HG03558 (cell line): Measurements from ENCODE around the gene ADAR.
A peak's percentile ranks its signal among the peaks of the same experiment; 100 is the strongest.

Source experiments
- ATAC-seq: cut with Tn5 transposase; IDR thresholded peaks from one replicate; pipeline ENCODE4 v1.9.1; 2021; ENCODE audit warnings: moderate number of reproducible peaks; ENCODE audit not compliant: unreplicated experiment; ENCODE audit errors: extremely low read depth

ADAR gene

DNA sequence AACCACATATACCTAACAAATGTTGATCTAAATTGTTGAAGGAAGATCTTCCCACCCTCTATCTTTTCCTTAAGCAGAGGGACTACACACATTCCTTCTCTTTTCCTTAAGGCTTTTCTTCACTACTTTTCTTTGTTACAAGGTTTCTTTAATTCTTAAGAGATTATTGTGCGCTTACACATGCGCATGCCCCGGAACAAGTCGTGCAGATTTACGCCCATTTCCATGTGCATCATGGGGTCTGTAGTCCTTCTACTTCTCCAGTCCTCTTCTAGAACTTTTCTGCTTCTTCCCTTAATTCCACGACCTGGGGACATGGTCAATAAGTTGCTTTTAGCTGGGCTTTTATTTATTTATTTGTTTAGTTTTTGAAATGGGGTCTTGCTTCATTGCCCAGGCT is 42.1 kb downstream of the ADAR start:
- ATAC-seq: no peak

GRCh38 chr1:154559466-154560044 is 48.4 kb downstream of the ADAR start:
- no peak for ATAC-seq

GRCh38 chr1:154558720-154559465 is 49.1 kb downstream of the ADAR start:
- peak; percentile 69 for ATAC-seq

- ATAC-seq: no peak
Measured at GRCh38 chr1:154557939-154558719, 49.9 kb downstream of the ADAR start, which contains the start of gene UBE2Q1. TSS of gene UBE2Q1 (minus strand) at chr1:154558662. CDS start at chr1:154558553, 109 bp downstream.

DNA sequence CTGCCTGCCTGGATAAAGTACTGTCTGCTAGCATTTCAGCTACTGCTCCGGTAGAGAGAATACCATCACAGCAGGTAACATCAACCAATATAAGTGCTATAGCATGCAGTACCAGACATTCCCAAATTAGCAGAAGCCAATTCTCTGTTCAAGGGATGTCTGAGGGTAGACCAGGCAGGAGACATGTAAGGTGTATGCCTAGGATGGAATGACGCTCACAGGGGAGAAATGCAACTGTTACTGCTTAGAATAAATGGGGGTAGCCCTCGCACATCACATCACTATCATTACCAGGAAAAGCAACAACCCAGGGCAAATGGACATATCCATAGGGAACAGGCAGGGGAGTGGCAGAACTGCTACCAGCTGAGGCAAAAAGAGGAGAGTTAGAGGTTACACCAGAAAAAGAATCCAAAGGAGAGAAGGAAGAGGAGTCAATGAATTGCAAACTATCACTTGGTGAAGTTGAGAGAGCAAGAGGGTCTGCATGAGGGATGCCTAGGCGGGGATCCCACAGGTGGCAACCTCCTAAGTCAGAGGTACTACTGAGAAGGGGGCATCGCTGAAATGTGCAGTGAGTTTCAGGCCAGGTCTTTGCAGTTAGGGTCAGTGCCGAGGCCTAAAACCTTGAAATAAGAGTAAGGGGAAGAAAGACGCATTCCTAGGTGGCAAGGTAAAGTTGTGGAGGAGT is 50.6 kb downstream of the ADAR start:
- ATAC-seq: no peak

- no peak for ATAC-seq
Measured at GRCh38 chr1:154556422-154556821, 51.6 kb downstream of the ADAR start.

GRCh38 chr1:154553056-154554030 is 54.6 kb downstream of the ADAR start:
- ATAC-seq: no peak

DNA sequence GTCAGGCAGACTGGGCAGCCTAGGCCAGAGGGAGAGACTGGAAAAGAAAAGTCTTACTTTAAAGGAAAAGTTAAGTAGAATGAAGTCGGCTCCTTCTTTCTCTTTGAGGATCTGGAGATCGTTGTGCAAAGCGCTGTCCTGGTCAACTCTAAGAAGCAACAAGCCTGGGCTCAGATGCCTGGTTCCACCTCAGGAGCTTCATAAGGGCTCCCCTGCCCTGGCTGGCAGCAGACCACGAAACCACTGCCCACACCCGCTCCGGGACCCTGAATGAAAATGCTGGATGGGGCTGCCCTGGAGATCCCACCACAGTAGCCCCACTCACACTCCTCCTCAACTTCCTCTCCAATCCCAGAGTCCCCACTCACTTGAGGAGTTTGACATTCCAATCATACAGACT is 56.0 kb downstream of the ADAR start:
- no peak for ATAC-seq

GRCh38 chr1:154551474-154551873 is 56.5 kb downstream of the ADAR start:
- ATAC-seq: no peak

- ATAC-seq: no peak
Measured at GRCh38 chr1:154550657-154551056, 57.3 kb downstream of the ADAR start.

DNA sequence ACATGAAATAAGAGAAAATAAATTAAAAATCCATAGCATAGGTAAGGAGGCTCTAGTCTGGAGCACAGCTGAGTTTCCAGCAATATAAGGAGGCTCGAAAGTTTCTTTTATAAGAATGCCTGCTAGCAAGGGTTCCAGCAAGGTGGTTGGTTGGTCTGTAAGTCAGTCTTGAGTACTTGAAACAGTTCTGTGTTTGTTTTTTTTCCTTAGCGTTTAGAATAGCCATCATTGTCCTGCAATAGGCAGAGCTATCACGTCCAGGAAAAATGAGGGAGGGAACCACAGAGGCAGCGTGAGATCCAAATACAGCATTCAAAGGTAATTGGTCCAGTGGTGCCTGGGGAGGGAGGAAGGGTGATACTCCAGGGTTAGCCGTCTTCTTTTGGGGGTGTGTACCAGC is 57.9 kb downstream of the ADAR start:
- no peak for ATAC-seq

DNA sequence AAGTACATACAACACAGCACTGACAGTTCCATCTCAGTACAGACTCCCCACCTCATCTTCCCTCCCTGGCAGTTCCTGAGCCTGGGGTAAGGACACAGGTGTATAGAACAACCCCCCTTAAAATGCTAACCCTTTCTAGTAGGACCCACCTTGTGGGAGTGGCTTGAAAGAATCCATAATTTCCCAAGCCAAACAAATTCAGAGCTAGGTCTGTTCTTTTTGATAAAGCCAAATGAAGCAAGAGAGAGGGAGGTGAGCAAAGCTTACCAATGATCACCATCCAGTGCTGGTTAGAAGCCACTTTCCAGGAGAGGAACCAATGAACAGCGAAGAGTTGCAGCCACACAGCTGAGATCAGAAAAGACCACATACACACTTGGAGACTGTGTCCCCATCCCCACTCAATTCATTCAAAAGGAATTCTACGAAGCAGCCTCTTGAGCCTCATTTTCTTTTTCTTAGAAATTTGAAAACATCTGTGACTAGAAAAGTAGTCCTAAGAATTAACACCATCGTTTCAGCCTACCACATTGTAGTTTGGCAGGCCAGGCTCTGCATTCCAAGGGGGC is 58.7 kb downstream of the ADAR start:
- no peak for ATAC-seq

- no peak for ATAC-seq
Measured at GRCh38 chr1:154548028-154548427, 60.0 kb downstream of the ADAR start.

DNA sequence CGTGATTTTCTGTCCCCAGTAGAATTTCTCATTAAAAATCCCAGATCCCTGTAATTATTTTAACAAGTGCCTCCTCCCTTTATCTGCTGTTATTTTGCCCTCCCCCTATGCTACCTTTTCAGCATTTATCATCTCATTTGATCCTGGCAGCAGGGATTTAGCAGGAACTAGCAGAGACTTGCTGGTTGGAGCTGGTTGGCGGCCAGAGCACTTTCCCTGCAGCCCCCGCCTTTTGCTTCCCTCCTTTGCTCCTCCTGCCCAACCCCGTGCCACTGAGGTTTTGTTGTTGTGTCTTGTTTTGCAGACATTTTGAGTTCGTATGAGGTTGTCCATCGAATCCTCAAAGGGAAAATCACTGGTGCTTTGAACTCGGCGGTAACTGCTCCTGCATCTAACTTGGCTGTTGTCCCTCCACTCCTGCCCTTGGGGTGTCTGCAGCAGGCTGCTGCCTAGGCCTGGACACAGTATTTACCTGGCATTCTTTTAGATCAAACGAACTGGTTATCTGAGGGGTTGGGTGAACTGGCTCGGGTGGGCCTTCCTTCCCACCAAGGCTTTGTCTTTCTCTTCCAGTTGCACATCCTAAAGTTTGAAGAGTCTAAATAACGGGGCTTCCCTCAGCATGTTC is 60.8 kb downstream of the ADAR start:
- no peak for ATAC-seq

- no peak for ATAC-seq
Measured at GRCh38 chr1:154546264-154547063, 61.5 kb downstream of the ADAR start.

DNA sequence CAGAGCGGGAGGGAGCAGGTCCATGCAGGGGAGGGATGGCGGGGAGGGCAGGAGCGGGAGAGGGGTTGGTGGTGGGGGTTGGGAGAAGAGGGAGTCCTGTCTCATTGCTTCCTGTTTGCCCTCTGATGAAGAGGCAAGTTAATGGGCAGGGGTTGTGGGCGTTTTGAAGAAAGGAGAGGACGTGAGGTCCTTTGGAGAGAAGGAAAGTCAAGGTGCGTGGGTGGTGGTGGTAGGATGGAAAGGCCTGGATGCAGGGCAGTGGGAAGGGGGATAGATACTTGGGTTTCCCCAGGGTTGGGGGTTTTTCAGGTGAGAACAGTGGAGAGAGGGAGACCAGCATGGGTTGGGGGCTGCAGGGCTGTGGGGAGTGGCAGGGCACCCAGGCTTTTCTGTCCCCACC is 66.8 kb downstream of the ADAR start:
- ATAC-seq: no peak

DNA sequence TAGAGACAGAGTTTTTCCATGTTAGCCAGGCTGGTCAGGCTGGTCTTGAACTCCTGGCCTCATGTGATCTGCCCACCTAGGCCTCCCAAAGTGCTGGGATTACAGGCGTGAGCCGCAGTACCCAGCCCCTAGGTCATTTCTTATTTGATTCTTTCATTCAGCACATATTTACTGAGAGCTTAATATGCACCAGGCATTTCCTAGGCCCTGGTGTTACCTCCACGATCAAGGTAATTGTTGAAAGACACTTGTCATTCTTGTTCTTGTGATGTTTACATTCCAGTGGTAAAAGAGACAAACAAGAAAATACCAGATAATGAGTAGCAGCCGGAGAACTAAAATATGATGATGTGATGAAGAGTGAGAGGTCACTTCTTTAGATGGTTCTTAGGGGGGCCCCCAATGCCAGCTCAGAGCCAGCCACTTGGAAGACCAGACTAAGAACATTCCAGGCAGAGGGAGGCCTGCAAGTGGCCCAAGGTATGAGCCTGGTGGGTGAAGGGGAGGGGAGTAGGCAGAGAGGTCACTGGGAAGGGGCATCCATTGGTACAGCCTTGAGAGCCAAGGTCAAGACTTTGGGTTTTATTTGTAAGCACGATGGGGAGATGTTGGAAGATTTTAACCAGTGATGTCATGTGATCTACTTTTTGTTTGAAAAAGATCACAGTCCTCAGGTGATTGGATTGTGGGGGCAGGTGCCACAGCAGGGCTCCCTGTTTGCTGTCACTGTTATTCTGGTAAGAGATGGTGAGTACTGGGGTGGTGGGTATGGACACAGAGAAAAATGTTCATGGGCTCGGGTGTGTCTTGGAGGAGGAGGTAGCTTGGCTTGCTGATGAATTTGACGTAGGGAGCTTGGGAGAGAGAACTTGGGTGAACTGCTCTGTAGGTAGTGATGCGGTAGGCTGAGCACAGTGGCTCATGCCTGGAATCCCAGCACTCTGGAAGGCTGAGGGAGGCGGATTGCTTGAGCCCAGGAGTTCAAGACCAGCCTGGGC is 68.2 kb downstream of the ADAR start:
- no peak for ATAC-seq
